GM21619 (cell line): Measurements from ENCODE around the gene MTMR4.
"Not testable (repeated sequence)": the region's sequence is repeated elsewhere in the genome, so short reads cannot be mapped to it uniquely, and the experiment has no call there.

Experiments
- ATAC-seq: cut with Tn5 transposase; IDR thresholded peaks from one replicate; pipeline ENCODE4 v1.9.1; 2021; ENCODE audit not compliant: unreplicated experiment

MTMR4 gene

GRCh38 chr17:58527306-58527705, 12.9 kb upstream of the MTMR4 start:
- no peak for ATAC-seq

- ATAC-seq, result no peak
Measured at GRCh38 chr17:58525239-58525638, 10.8 kb upstream of the MTMR4 start.

- no peak for ATAC-seq
Measured at GRCh38 chr17:58521680-58522079, 7.2 kb upstream of the MTMR4 start.

DNA sequence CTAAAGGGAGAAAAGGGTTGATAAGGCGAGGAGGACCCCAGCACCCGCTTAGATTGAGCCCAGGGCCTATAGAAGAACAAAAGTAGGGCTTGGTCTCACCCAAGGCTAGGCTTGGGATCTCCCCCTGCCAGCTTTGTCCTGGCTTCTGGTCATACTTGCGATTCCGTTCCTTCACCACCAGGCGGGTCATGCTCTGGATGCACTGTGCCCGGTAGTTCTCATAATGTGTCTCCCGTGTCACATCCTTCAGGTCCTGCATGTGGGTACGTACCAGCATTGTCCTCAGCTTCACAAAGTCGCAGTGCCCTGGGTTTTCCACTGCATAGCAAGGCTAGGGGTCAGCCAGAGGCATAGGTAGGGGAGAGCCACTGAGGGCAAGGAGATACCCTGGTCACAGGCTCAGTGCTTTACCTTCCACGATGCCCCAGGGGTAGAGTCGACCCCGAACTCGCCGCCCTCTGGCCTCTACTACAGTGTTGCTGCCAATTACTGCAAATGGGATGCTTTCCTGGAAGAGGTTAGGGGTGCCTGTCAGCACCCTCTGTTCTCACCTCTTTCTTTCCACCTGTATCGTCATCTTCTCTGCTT, 6.5 kb upstream of the MTMR4 start:
- ATAC-seq, result no peak

DNA sequence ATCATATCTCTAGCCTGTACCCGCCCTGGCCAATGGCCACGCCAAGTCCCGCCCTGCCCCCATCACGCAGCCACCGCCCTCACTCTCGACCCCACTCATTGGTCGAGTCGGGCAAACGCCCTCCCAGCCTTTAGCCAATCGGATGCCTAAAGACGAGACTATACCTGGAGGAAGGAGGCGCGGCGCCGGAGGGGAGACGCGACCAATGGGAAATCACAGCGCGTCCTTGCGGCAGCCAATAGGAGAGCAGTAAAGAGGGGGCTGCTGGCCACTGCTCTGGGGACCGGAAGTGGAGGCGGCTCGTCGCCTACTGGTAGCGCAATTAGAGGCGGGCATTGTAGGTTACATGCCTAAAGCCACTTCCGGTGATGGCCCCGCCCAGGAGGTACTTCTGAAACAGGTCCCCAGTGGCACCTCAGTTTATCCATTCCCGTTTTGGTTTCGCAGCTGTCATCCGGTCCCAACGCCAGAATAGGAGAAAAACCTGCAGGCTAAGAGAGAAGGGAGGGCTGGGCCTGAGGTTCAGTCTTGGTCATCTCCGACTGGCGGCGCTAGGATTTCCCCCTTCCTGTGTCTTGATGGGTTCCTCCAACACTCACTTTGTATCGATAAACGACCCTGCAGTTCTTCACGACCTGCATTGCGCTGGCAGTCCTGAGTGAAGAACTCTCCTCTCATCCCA, 3.6 kb upstream of the MTMR4 start:
- peak; percentile 72 for ATAC-seq

GRCh38 chr17:58517378-58517927, 3.0 kb upstream of the MTMR4 start:
- no peak for ATAC-seq

DNA sequence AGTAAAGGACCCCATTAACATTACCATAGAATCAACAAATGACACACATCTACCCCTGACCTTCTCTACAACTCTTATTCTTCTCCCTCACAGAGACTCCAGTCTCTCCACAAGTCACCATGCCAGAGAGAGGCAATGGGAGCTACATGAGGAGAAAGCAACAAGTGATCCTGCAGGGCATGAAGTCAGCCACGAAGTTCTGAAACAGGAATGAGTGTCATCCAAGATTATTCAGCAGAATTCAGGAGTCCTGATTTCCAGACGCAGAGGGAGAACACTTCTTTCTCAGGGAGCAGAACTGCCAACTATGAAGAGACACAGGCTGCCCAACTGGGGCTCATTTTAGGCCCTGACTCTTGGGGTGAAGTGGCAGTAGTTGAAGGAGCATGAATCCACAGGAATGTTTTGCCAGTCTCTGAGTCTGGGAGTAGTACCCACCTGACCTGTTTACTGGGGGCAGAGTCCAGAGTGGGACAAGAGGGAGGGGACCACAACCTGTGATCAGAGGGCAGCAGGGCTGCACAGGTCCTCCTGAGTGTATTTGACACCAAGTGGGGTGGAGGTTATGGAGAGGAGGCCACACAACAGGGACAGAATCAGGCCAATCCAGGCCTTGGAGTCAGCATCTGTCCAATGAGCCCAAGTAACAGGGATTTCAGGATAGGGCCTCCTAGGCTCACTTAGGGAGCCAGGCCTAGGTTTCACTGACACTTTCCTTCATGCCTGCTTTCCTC, 2.4 kb upstream of the MTMR4 start:
- no peak for ATAC-seq

GRCh38 chr17:58515286-58515685, 848 bp upstream of the MTMR4 start:
- ATAC-seq, result no peak

DNA sequence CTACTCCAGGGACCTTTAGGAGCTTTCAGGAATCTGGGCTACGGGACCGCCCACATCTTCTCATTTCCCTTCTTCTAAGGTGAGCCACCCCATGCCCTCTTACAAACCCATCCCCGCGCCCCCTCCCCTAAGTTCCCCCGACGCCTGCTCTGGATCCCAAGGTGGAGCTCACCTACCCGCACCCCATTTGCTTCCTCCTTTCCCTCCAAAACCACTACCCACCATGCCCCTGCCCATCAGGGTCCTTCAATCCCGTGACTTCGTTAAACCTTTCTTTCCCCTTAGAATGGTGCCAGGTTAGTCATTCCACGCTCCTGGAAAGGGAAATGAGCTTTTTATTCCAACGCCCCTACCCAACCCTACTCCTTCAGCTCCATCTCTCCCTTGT, 326 bp upstream of the MTMR4 start:
- no peak for ATAC-seq

DNA sequence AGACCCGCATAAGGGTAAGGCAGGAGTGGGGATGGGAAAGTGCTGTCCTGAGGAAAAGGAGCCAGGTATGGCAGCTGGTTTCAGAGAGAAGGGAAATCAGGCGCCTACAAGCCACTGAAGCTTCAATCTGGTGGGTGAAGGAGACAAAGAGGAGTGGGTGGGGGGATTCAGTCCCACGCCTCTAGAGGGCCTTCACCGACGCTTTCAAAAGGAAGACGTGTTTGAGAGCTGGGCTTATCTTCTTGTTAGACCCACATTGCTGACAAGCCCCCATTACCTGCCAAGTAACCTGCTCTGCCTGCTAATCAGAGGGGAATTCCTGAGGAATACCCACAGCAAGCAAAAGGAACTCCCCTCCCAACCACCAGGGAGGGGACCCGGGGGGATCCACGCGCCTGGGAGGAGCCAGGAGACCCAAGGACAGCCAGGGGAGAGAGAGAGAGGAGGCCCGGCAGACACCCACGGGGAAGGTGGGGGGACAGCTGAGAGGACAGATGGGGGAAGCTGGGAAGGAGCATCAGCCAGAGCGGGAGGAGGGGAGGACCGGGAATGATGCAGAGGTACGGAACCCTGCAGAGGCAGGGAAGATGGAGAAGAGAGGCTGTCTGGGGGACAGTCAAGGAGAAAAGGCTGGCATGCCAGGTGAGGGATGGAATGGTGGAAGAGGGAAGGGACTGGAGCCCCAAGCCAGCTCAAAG, 1.0 kb downstream of the MTMR4 start:
- ATAC-seq, result no peak

- no peak for ATAC-seq
Measured at GRCh38 chr17:58510075-58510474, 4.4 kb downstream of the MTMR4 start.

GRCh38 chr17:58508341-58509067, 5.9 kb downstream of the MTMR4 start:
- ATAC-seq, result no peak

GRCh38 chr17:58507123-58507634, 7.3 kb downstream of the MTMR4 start:
- ATAC-seq, result no peak

DNA sequence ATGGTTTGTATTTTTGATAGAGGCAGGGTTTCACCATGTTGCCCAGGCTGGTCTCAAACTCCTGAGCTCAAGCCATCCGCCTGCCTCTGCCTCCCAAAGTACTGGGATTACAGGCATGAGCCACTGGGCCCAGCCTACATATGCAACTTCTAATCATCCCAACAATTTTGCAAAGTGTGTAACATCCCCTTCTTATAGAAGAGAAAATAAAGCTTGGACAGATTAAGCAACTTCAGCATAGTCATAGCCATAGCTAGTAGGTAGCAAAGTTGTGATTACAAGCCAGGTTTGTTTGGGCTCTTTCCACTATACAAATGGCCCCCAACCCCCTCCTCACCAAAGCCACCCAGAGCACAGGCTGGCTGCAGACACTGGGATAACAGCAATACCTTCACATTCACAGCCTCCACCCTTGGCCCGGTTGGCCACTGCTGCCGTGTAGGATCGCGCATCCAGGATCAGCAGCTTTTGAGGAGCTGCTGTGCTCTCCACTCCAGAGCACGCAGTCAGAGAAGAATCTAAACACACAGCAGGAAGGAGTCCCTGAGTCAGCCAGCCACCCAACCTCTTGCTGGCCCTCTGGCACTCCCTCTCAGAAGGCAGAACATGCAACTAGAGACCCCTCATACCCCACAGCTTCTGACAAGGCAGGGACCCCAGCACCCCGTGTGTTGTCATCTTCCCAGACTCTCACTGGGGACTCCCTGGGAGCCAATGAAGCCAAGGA, 7.9 kb downstream of the MTMR4 start:
- ATAC-seq, result no peak

- ATAC-seq, result peak; percentile 92
Measured at GRCh38 chr17:58504826-58505351, 9.5 kb downstream of the MTMR4 start.

DNA sequence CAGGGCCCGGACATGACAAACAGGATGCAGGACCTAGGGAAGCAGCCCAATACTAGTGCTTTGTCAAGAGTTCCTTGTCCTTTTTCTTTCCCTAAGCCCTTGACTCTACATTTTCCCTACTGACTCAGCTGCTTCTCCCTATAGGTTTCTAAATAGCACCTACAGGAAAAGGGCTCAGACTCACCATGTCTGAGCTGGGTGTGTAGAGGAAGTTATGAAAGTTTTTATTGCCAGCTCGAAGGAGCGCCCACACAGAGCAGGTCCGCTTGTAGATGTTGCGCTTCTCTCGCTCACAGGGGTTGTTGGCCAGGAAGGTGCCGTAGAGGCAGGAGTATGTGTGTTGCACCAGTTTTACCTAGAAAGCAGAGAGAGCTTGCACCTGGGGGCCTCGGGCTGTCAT, 10.6 kb downstream of the MTMR4 start:
- no peak for ATAC-seq

GRCh38 chr17:58503134-58503533, 11.3 kb downstream of the MTMR4 start:
- ATAC-seq, result not testable (repeated sequence)

DNA sequence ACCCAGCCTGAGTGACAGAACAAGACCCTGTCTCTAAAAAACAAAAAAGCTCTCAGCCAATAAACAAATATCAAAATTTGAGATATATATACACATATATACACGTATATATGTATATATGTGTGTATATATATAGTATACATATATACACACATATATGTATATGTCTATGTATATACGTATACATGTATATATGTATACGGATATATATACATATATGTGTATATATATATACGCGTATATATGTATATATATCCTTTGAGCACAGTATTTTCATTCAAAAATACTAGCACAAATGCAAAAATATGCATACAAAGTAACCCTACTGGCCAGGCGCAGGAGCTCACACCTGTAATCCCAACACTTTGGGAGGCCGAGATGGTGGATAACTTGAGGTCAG, 13.0 kb downstream of the MTMR4 start:
- no peak for ATAC-seq

DNA sequence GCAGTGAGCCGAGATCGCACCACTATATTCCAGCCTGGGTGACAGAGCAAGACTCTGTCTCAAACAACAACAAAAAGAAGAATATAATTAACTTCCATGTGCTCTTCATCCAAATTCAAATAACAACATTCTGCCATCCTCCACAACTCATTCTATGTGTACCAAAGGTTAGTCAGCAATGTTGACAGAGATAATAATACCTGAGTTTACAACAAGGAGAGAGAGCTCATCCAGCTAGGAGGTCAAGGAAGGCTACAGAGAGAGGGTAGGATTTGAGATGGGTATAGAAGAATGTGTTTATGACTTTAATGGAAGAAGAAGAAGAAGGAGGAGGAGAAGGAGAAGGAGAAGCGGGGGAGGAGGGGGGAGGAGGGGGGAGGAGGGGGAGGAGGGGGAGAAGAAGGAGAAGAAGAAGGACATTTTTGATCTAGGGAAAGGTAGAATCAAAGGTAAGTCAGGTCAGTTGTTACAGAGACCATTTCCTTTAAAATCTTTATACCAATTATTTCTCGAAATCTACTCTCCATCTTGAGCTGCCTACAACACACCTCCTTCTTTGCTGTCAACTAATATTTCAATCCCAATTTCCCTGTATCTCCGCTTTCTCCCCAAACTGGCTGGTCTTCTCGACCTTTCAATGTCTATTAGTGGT, 16.1 kb downstream of the MTMR4 start:
- ATAC-seq, result no peak
